K562 (cell line): ENCODE data around the gene PYGB. TPM values are rescaled to one million over a fixed set of nuclear protein-coding genes. Genes with fewer than 3 reads are reported as not detected.
A peak's percentile ranks its signal among the peaks of the same experiment; 100 is the strongest.

Source experiments
- ATAC-seq: fragments of 200-7000 bp; cut with Tn5 transposase; 3 replicates; pipeline ENCODE4 v1.9.1; 2020; ENCODE audit warnings: moderate library complexity
- BruUV-seq: library from RNA; stranded (reverse); fragments of 400-500 nt; replicated peaks from 2 replicates; lab custom pipeline; 2021; lab: Mats Ljungman, UMichigan
- CTCF ChIA-PET: fragments of 300-600 bp; formaldehyde crosslinking; extraction: SDS; loops from one replicate; lab custom pipeline; 2021; ENCODE audit warnings: low intra/inter-chr PET ratio; lab: Yijun Ruan, JAX
- POLR2A ChIA-PET: fragments of 300-600, 350-650 bp; sonication (Branson Sonifier 250); formaldehyde crosslinking; extraction: SDS; loops from one replicate; lab custom pipeline; 2021; ENCODE audit warnings: antibody characterized with exemption, inconsistent platforms; lab: Yijun Ruan, JAX
- DNase-seq, 4 experiments: peaks; one replicate each; pipeline versions ENCODE4 v3.0.0 to v3.0.0-alpha.2; 2011 to 2018; ENCODE audit warnings: low spot score in 3 of 4, mixed read lengths in 3 of 4; ENCODE audit errors: extremely low read depth in 1 of 4
- FAIRE-seq: peaks from 2 replicates; lab custom pipeline; 2011; peaks lifted over from hg19 to GRCh38; lab: Jason Lieb, UNC
- H2AFZ ChIP-seq: 2 replicates; pipeline ENCODE4 v1.6.0; 2011; ENCODE audit warnings: low read depth, low read length, control low read depth, inconsistent platforms
- H3K27ac ChIP-seq: fragments of 200-600 bp; 3 replicates; pipeline ENCODE4 v1.8.0; 2011; ENCODE audit warnings: low read depth, mild to moderate bottlenecking, control low read depth, inconsistent platforms, low read length, moderate library complexity, mixed read lengths; ENCODE audit errors: extremely low read depth
- H3K27me3 ChIP-seq, 2 experiments: fragments of 300-600 bp in 1 of 2; 2 replicates in 1 of 2; 3 replicates in 1 of 2; pipeline versions ENCODE4 v1.6.0 to v1.8.0; 2011; ENCODE audit warnings: inconsistent platforms in 2 of 2, low read length in 2 of 2, mild to moderate bottlenecking in 1 of 2, mixed read lengths in 1 of 2, moderate library complexity in 1 of 2; ENCODE audit not compliant: control insufficient read depth in 2 of 2, insufficient read depth in 2 of 2
- H3K36me3 ChIP-seq: fragments of 300-600 bp; 3 replicates; pipeline ENCODE4 v1.8.0; 2011; ENCODE audit warnings: mild to moderate bottlenecking, low read length, inconsistent platforms; ENCODE audit not compliant: control insufficient read depth, insufficient read depth
- H3K4me1 ChIP-seq, 2 experiments: fragments of 200-600 bp in 1 of 2; replicated peaks in 1 of 2; 2 replicates in 1 of 2; 3 replicates in 1 of 2; pipeline versions ENCODE4 v1.5.1 to v1.8.0; 2011; ENCODE audit warnings: inconsistent platforms in 2 of 2, low read length in 2 of 2, mild to moderate bottlenecking in 1 of 2, mixed read lengths in 1 of 2, moderate library complexity in 1 of 2; ENCODE audit not compliant: control insufficient read depth in 2 of 2, insufficient read depth in 2 of 2
- H3K4me2 ChIP-seq: 2 replicates; pipeline ENCODE4 v1.6.1; 2011; ENCODE audit warnings: low read length, control low read depth, inconsistent platforms, mixed read lengths; ENCODE audit not compliant: insufficient read depth
- H3K4me3 ChIP-seq: fragments of 200-600 bp; sonication (generic), shearing (Covaris generic); 2 replicates; pipeline ENCODE4 v1.5.1; 2016; ENCODE audit warnings: control low read depth, inconsistent platforms
- H3K79me2 ChIP-seq: fragments of 200-600 bp; 3 replicates; pipeline ENCODE4 v1.8.0; 2011; ENCODE audit warnings: low read length, inconsistent platforms; ENCODE audit not compliant: control insufficient read depth, insufficient read depth
- H3K9ac ChIP-seq, 2 experiments: 2 replicates each; pipeline versions ENCODE4 v1.6.0 to v1.6.1; 2011; ENCODE audit warnings: low read depth in 2 of 2, low read length in 2 of 2, control low read depth in 1 of 2, inconsistent platforms in 1 of 2, mild to moderate bottlenecking in 1 of 2, mixed read lengths in 1 of 2; ENCODE audit not compliant: insufficient read depth in 1 of 2
- H3K9me1 ChIP-seq: one replicate; pipeline ENCODE4 v1.6.0; 2011; ENCODE audit warnings: inconsistent platforms, mild to moderate bottlenecking, low read length, moderate library complexity; ENCODE audit not compliant: control insufficient read depth, insufficient read depth
- H3K9me3 ChIP-seq: replicated peaks from 2 replicates; pipeline ENCODE4 v1.5.1; 2011; ENCODE audit warnings: low read depth, low read length, inconsistent platforms; ENCODE audit not compliant: control insufficient read depth, insufficient read depth
- H4K20me1 ChIP-seq: replicated peaks from 2 replicates; pipeline ENCODE4 v1.6.1; 2011; ENCODE audit warnings: low read length, inconsistent platforms, mixed read lengths; ENCODE audit not compliant: control insufficient read depth, insufficient read depth
- ATF7 ChIP-seq: fragments of 450-650 bp; IDR thresholded peaks from 2 replicates; pipeline ENCODE4 v1.7.1; 2014; ENCODE audit warnings: mild to moderate bottlenecking, moderate library complexity
- CEBPB ChIP-seq: fragments of 450-650 bp; IDR thresholded peaks from 2 replicates; pipeline ENCODE4 v1.6.1; 2016; ENCODE audit warnings: missing genetic modification characterization, missing compliant biosample characterization
- HDAC3 ChIP-seq: fragments of 450-650 bp; IDR thresholded peaks from 2 replicates; pipeline ENCODE4 v1.6.1; 2018; ENCODE audit warnings: borderline replicate concordance, mild to moderate bottlenecking, moderate library complexity; ENCODE audit not compliant: partially characterized antibody
- POLR2G ChIP-seq: fragments of 200-400 bp; formaldehyde crosslinking; IDR thresholded peaks from 2 replicates; pipeline ENCODE4 v1.6.1; 2017; ENCODE audit warnings: low read depth, mild to moderate bottlenecking, antibody characterized with exemption, low read length, moderate library complexity
- STAT5A ChIP-seq: IDR thresholded peaks from 2 replicates; pipeline ENCODE4 v1.6.1; 2012; ENCODE audit warnings: low read length, inconsistent platforms, borderline replicate concordance
- ZNF780A ChIP-seq: fragments of 250-450 bp; sonication (Bioruptor Pico); IDR thresholded peaks from 2 replicates; pipeline ENCODE4 v1.5.0; 2021; ENCODE audit warnings: mild to moderate bottlenecking
- WGBS: fragments of 100-300 bp; shearing (Covaris generic); methylation state at CpG from one replicate; pipeline ENCODE4 v1.1.6; 2016; ENCODE audit warnings: low coverage, mixed read lengths; ENCODE audit not compliant: insufficient coverage; ENCODE audit errors: missing lambda C conversion rate; 5-methylcytosine and 5-hydroxymethylcytosine counted together
- in situ Hi-C: fragments of 300-500 bp; cut with MboI; formaldehyde crosslinking; loops from 4 replicates; pipeline ENCODE4 v1.15.0; 2018; ENCODE audit warnings: inconsistent platforms, mixed read lengths
- intact Hi-C: fragments of 100-400 bp; cut with micrococcal nuclease; formaldehyde crosslinking; loops from 2 replicates; pipeline ENCODE4 v1.14.2; 2022
- polyA plus RNA-seq, 8 experiments: library from polyadenylated mRNA; depleted of rRNA in 4 of 8; stranded (reverse) in 5 of 8; unstranded in 3 of 8; fragments of >200 nt; fragmentation: Nextera tagmentation in 2 of 8; fragmentation: Illumina TruSeq in 1 of 8; extraction: Ambion mirVana in 2 of 8; extraction: Trizol in 1 of 8; gene quantifications; 2 replicates each; pipeline versions ENCODE4 v1.2.1 to v1.2.3, GENCODE V29; 2011 to 2014; ENCODE audit warnings: inconsistent platforms in 1 of 8, missing spikeins in 1 of 8
- total RNA-seq, 7 experiments: library from RNA; depleted of rRNA in 6 of 7; stranded (reverse); fragments of >200 nt in 6 of 7; fragmentation: Illumina TruSeq in 2 of 7; extraction: Trizol in 2 of 7; gene quantifications; 2 replicates each; pipeline versions ENCODE4 v1.2.1 to v1.2.3, GENCODE V29; 2011 to 2021; ENCODE audit warnings: low replicate concordance in 1 of 7

The PYGB gene
- total and polyA plus RNA-seq, 9 of the 15 experiments (the other 6 are each of a cell fraction or from before 2014, with no cell fraction given): 0.34 to 18.0 (median 9.8) TPM

DNA sequence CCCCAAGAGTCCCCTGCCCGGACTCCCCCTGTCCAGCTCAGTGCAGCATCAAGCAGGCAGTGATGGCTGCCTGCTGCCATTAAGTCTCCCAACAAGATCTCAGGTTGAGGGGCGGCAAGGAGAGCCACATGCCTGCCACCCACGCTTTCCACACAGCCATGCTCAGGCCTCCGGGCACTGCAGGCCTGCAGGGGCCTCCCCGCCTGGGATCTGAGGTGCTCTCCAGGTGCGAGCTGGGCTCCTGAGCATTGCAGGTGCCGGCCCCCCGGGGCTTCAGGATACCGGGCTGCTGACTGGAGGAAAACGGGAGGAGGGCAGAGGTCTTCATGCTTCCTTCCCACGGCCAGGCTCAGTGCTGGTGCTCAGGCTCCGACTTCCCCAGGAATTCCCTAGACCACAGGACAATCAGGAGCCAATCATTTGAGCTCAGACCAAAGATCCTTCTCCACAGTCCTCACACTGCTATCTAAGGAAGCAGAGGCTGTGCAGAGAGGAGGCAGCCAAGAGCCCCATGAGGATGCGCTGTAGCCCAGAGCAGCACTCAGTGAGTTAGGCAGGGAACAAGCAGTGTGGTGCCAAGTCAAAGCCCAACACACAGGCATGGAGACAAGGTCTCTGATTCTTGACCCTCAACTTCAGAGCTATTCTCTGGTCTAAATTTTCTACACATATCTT lies 52.7 kb downstream of the PYGB start:
- BruUV-seq: no TSS peak
- intact Hi-C loops (no loop called here), in situ Hi-C loops (no loop called here)
- Histone ChIP-seq H3K4me2 (no peak overlapping the region), H3K27me3 (no peaks in the 10 kb centered on the region), H3K9me3 (no peaks in the 10 kb centered on the region), H3K9ac (no peak overlapping the region), H3K36me3 (peaks cover 6% of the 10 kb centered on the region; the same call in 1 of the 3 replicates), H3K27ac (no peak overlapping the region), H3K9me1 (no peaks in the 10 kb centered on the region), H3K4me3 (no peak overlapping the region), H3K79me2 (no peaks in the 10 kb centered on the region), H2AFZ (no peak overlapping the region), H4K20me1 (no peaks in the 10 kb centered on the region), H3K4me1 (peaks cover 0 to 3% of the 10 kb centered on the region in 2 experiments; a peak in 2 of 5 replicates)
- 90% methylated on average over 7 of the region's 13 CpGs for WGBS
- TF ChIP-seq CEBPB (tag) (no peak), ATF7 (no peak), ZNF780A (CRISPR knock-in tag) (no peak), HDAC3 (no peak), STAT5A (no peak), POLR2G (peak; percentile 56)
- ATAC-seq (0 out of 3 replicates have a peak, but pooled peaks have one; percentile 15), FAIRE-seq (no peak), DNase-seq (no peak)
- POLR2A ChIA-PET: interaction anchor here (1.0 to 1.5 kb wide), 3 partner anchors 10 to 23 kb away, joined by 4 to 7 read pairs (median 5); no protein-coding TSS in a partner anchor
- CTCF ChIA-PET: no interaction called here
